ENCODE data around the gene CLCN2.

CLCN2 gene

DNA sequence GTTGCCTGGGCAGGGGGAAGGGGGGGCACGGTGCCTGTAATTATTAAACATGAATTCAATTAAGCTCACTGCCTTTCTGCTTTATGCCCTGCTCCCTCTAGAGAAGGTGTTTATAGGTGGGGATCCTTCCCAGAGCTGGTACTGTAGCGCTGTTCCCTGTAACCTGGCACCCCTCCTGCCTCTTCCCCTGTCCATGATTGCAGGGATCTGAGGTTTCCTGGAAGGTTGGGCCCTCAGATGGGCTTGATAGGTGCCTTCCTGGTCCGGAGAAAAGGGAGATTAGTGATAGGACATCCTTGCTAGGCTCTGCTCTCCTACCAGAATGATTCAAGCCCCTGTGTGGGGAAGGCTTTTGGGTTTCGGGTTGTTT is 26.1 kb downstream of the CLCN2 start:
- H3K4me1 ChIP-seq (ENCODE audit: control insufficient read depth, insufficient read depth, low read length), result peaks cover 6% of the 10 kb centered on the region
- no CpG with 5 or more reads among the region's 4 CpGs for WGBS (ENCODE audit: insufficient coverage, insufficient read length)
- no peaks in the 10 kb centered on the region for H3K9me3 ChIP-seq (ENCODE audit: control insufficient read depth, insufficient read depth, low read length)
- peaks cover 34% of the 10 kb centered on the region for H3K36me3 ChIP-seq (ENCODE audit: control insufficient read depth, insufficient read depth, low read length)
- H3K27ac ChIP-seq (ENCODE audit: low read length), result no peak overlapping the region
- no peak overlapping the region; the same call in 1 of the 2 replicates for H3K4me3 ChIP-seq (ENCODE audit: low read length)
- DNase-seq (ENCODE audit: low read depth, low spot score), result no peak
- H3K27me3 ChIP-seq (ENCODE audit: control insufficient read depth, insufficient read depth, low read length), result no peaks in the 10 kb centered on the region

DNA sequence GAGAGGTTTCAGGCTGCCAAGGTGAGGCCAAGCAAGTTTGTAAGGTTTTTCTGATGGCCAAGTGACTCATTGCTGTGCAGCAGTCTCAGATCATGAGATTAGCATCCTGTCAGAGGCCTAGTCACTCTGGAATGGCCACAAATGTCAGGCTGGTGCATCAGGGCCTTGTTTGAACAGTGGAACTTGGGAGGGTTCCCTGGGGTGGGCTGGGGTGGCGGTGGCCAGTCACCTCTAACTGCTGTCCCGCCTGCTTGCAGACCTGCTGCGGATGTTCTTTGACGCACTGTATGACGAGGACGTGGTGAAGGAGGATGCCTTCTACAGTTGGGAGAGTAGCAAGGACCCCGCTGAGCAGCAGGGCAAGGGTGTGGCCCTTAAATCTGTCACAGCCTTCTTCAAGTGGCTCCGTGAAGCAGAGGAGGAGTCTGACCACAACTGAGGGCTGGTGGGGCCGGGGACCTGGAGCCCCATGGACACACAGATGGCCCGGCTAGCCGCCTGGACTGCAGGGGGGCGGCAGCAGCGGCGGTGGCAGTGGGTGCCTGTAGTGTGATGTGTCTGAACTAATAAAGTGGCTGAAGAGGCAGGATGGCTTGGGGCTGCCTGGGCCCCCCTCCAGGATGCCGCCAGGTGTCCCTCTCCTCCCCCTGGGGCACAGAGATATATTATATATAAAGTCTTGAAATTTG is 26.8 kb downstream of the CLCN2 start:
- no peaks in the 10 kb centered on the region for H3K27me3 ChIP-seq (ENCODE audit: control insufficient read depth, insufficient read depth, low read length)
- peaks cover 34% of the 10 kb centered on the region for H3K36me3 ChIP-seq (ENCODE audit: control insufficient read depth, insufficient read depth, low read length)
- no peak for DNase-seq (ENCODE audit: low read depth, low spot score)
- H3K27ac ChIP-seq (ENCODE audit: low read length), result no peak overlapping the region
- H3K4me3 ChIP-seq (ENCODE audit: low read length), result no peak overlapping the region
- H3K9me3 ChIP-seq (ENCODE audit: control insufficient read depth, insufficient read depth, low read length), result no peaks in the 10 kb centered on the region
- H3K4me1 ChIP-seq (ENCODE audit: control insufficient read depth, insufficient read depth, low read length), result peaks cover 6% of the 10 kb centered on the region
- WGBS (ENCODE audit: insufficient coverage, insufficient read length), result no CpG with 5 or more reads among the region's 15 CpGs

DNA sequence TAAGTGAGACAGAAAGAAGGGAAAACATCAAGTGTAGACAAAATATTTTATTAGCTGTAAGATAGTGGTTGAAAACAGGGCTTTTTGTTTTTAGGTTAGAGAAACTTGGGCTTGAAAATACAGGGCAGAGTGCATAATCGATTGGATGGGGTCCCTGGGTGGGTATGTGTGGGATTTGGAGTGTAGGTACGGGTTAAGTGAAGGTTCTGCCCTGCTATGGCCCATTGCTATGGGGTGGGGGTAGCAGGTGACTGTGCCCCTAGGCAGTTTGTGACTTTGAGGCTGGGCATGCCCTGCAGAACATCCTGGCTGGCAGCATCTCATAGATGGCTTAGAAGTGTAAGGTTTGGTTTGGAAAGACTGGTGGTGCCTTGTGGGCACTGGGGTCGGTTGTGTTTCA is 27.7 kb downstream of the CLCN2 start:
- Histone ChIP-seq H3K27ac (ENCODE audit: low read length) (no peak overlapping the region), H3K27me3 (ENCODE audit: control insufficient read depth, insufficient read depth, low read length) (no peaks in the 10 kb centered on the region), H3K4me1 (ENCODE audit: control insufficient read depth, insufficient read depth, low read length) (peaks cover 3% of the 10 kb centered on the region; the same call in 1 of the 2 replicates), H3K4me3 (ENCODE audit: low read length) (no peak overlapping the region), H3K36me3 (ENCODE audit: control insufficient read depth, insufficient read depth, low read length) (peaks cover 38% of the 10 kb centered on the region), H3K9me3 (ENCODE audit: control insufficient read depth, insufficient read depth, low read length) (no peaks in the 10 kb centered on the region)
- DNase-seq (ENCODE audit: low read depth, low spot score), result no peak
- 100% methylated on average over 1 of the region's 3 CpGs for WGBS (ENCODE audit: insufficient coverage, insufficient read length)

DNA sequence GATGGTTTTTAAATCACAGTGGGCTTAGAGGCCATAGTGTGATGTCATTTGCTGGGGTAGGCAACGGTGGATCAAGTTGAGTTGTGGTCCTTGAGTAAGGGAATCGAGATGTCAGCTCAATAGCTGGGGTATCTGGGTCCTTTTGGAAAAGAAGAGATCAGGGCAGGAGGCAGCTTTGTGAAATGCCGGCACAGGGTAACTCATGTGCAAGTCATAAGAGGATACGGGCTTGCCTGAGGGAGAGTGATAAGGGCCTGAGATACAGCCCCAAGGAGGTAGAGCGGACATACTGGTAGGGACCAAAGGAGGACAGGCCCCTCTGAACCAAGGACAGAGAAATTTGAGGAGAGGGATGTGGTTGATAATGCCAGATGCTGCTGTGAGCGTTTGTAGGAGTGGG is 28.2 kb downstream of the CLCN2 start:
- Histone ChIP-seq H3K36me3 (ENCODE audit: control insufficient read depth, insufficient read depth, low read length) (peaks cover 43% of the 10 kb centered on the region), H3K9me3 (ENCODE audit: control insufficient read depth, insufficient read depth, low read length) (no peaks in the 10 kb centered on the region), H3K4me1 (ENCODE audit: control insufficient read depth, insufficient read depth, low read length) (peaks cover 3% of the 10 kb centered on the region; the same call in 1 of the 2 replicates), H3K27ac (ENCODE audit: low read length) (no peak overlapping the region), H3K4me3 (ENCODE audit: low read length) (no peak overlapping the region), H3K27me3 (ENCODE audit: control insufficient read depth, insufficient read depth, low read length) (no peaks in the 10 kb centered on the region)
- WGBS (ENCODE audit: insufficient coverage, insufficient read length), result no CpG with 5 or more reads among the region's 6 CpGs
- DNase-seq (ENCODE audit: low read depth, low spot score), result no peak

DNA sequence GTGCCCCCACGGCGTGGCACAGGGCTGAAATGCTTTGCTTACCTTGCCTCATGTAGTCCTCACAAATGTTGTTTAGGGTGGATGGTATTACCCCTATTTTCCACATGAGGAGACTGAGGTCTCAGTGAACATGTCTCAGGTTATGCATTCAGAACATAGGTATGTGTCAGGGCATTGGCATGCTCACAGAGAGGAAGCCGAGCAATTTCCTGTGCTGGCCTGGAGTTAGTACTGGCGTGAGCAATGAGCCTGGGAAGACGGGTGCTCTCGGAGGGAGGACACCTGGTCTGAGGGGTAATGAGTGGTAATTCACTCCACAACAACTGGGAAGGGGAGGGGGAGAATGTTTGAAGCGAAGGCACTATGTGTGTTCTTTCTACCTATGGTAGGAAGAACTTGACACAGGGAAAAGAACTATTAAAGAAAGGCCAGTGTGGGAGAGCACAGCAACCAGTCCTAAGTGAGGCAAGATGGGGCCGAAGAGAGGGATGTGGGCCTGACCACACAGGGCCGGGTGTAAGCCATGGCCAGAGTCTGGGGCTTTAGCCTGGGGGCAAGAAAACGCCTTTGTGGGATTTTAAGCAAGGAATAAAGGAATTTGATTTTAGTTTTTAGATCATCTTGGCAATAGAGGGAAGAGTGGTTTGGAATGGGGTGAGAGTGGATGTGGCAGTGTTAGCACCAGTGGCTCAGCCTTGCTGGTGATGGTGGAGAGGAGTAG is 28.9 kb downstream of the CLCN2 start:
- H3K36me3 ChIP-seq (ENCODE audit: control insufficient read depth, insufficient read depth, low read length), result peaks cover 47% of the 10 kb centered on the region
- no CpG with 5 or more reads among the region's 10 CpGs for WGBS (ENCODE audit: insufficient coverage, insufficient read length)
- H3K27me3 ChIP-seq (ENCODE audit: control insufficient read depth, insufficient read depth, low read length), result no peaks in the 10 kb centered on the region
- no peak for DNase-seq (ENCODE audit: low read depth, low spot score)
- H3K4me1 ChIP-seq (ENCODE audit: control insufficient read depth, insufficient read depth, low read length), result peaks cover 3% of the 10 kb centered on the region; the same call in 1 of the 2 replicates
- H3K9me3 ChIP-seq (ENCODE audit: control insufficient read depth, insufficient read depth, low read length), result no peaks in the 10 kb centered on the region
- no peak overlapping the region for H3K4me3 ChIP-seq (ENCODE audit: low read length)
- H3K27ac ChIP-seq (ENCODE audit: low read length), result no peak overlapping the region

DNA sequence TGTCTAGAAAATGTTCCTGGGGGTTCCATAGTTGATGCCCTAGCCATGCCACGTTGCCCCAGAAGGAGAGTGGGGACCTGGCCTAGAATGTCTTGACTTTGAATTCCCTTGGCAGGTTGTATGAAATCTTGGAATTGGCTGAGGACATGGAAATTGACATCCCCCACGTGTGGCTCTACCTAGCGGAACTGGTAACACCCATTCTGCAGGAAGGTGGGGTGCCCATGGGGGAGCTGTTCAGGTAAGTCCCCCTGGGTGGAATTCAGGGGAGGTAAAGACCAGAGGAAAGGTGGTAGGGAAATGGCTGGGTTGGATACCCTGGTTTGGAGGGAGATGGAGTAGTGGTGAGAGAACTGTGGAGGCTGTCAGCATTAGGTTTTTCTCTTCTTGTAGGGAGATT is 32.9 kb downstream of the CLCN2 start:
- no peaks in the 10 kb centered on the region for H3K9me3 ChIP-seq (ENCODE audit: control insufficient read depth, insufficient read depth, low read length)
- no peaks in the 10 kb centered on the region for H3K27me3 ChIP-seq (ENCODE audit: control insufficient read depth, insufficient read depth, low read length)
- no peak overlapping the region for H3K27ac ChIP-seq (ENCODE audit: low read length)
- no peaks in the 10 kb centered on the region for H3K4me1 ChIP-seq (ENCODE audit: control insufficient read depth, insufficient read depth, low read length)
- peaks cover 76% of the 10 kb centered on the region for H3K36me3 ChIP-seq (ENCODE audit: control insufficient read depth, insufficient read depth, low read length)
- no peak for DNase-seq (ENCODE audit: low read depth, low spot score)
- WGBS (ENCODE audit: insufficient coverage, insufficient read length), result no CpG with 5 or more reads among the region's 3 CpGs
- H3K4me3 ChIP-seq (ENCODE audit: low read length), result no peak overlapping the region

DNA sequence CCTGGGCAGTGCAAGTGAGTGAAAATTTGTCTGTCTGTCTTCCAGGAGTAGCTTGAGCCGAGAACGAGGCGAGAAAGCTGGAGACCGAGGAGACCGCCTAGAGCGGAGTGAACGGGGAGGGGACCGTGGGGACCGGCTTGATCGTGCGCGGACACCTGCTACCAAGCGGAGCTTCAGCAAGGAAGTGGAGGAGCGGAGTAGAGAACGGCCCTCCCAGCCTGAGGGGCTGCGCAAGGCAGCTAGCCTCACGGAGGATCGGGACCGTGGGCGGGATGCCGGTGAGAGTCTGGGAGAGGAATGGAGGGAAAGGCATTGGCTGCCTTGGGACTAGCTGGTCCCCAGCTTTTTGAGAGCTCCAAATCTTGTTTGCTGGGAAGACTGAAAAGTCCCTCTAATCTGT is 34.2 kb downstream of the CLCN2 start:
- no peaks in the 10 kb centered on the region for H3K9me3 ChIP-seq (ENCODE audit: control insufficient read depth, insufficient read depth, low read length)
- no peak overlapping the region for H3K4me3 ChIP-seq (ENCODE audit: low read length)
- no CpG with 5 or more reads among the region's 21 CpGs for WGBS (ENCODE audit: insufficient coverage, insufficient read length)
- H3K4me1 ChIP-seq (ENCODE audit: control insufficient read depth, insufficient read depth, low read length), result no peaks in the 10 kb centered on the region
- no peak for DNase-seq (ENCODE audit: low read depth, low spot score)
- H3K27ac ChIP-seq (ENCODE audit: low read length), result no peak overlapping the region
- peaks cover 77% of the 10 kb centered on the region for H3K36me3 ChIP-seq (ENCODE audit: control insufficient read depth, insufficient read depth, low read length)
- no peaks in the 10 kb centered on the region for H3K27me3 ChIP-seq (ENCODE audit: control insufficient read depth, insufficient read depth, low read length)

DNA sequence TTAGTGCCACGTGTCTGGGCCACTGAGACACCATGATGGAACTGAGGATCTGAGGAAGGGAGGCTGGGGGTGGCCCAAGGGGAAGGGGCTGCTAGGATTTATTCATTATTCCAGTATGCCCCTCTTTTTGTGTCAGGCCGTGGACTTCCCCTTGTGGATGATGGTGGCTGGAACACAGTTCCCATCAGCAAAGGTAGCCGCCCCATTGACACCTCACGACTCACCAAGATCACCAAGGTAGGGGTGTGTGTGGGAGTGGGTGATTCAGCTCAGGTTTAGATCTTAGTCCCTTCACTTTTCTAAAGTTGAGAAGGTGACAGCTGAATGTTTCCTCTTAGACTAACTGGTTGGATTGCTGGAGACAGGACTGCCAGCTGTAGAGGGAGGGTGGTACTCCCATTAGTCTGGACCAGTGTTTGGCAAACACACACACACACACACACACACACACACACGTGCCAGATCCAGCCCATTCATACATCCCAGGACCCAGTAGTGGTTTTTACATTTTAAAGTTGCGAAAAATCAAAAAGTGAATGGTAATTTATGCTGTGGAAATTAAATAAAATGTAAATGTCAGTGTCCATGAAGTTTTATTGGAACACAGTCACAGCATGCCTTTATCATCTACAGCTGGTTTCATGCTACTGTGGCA is 35.6 kb downstream of the CLCN2 start:
- Histone ChIP-seq H3K4me3 (ENCODE audit: low read length) (no peak overlapping the region), H3K27me3 (ENCODE audit: control insufficient read depth, insufficient read depth, low read length) (no peaks in the 10 kb centered on the region), H3K36me3 (ENCODE audit: control insufficient read depth, insufficient read depth, low read length) (peaks cover 76% of the 10 kb centered on the region), H3K9me3 (ENCODE audit: control insufficient read depth, insufficient read depth, low read length) (no peaks in the 10 kb centered on the region), H3K27ac (ENCODE audit: low read length) (no peak overlapping the region), H3K4me1 (ENCODE audit: control insufficient read depth, insufficient read depth, low read length) (no peaks in the 10 kb centered on the region)
- no peak for DNase-seq (ENCODE audit: low read depth, low spot score)
- WGBS (ENCODE audit: insufficient coverage, insufficient read length), result no CpG with 5 or more reads among the region's 6 CpGs

DNA sequence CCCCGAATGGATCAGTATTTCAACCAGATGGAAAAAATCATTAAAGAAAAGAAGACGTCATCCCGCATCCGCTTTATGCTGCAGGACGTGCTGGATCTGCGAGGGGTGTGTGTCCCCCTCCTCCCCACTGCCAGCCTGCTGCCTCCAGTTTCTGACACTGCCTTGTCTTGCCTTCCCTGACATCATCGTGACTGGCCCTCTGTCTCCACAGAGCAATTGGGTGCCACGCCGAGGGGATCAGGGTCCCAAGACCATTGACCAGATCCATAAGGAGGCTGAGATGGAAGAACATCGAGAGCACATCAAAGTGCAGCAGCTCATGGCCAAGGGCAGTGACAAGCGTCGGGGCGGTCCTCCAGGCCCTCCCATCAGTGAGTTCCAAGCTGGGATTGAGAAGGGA is 36.1 kb downstream of the CLCN2 start:
- no peak for DNase-seq (ENCODE audit: low read depth, low spot score)
- no peaks in the 10 kb centered on the region for H3K27me3 ChIP-seq (ENCODE audit: control insufficient read depth, insufficient read depth, low read length)
- H3K36me3 ChIP-seq (ENCODE audit: control insufficient read depth, insufficient read depth, low read length), result peaks cover 81% of the 10 kb centered on the region
- no peak overlapping the region for H3K27ac ChIP-seq (ENCODE audit: low read length)
- no peaks in the 10 kb centered on the region for H3K4me1 ChIP-seq (ENCODE audit: control insufficient read depth, insufficient read depth, low read length)
- no CpG with 5 or more reads among the region's 13 CpGs for WGBS (ENCODE audit: insufficient coverage, insufficient read length)
- H3K4me3 ChIP-seq (ENCODE audit: low read length), result no peak overlapping the region
- no peaks in the 10 kb centered on the region for H3K9me3 ChIP-seq (ENCODE audit: control insufficient read depth, insufficient read depth, low read length)

DNA sequence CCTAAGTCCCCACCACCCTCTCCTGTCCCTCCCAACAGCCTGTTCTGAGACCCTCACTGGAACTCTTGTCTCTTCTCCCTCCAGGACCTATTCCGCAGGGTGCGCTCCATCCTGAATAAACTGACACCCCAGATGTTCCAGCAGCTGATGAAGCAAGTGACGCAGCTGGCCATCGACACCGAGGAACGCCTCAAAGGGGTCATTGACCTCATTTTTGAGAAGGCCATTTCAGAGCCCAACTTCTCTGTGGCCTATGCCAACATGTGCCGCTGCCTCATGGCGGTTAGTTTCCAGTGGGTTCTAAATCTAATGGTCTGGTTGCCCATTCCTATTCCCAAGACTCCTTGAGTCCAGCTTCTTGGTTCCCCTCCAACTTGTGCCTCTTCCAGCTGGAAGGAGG is 37.7 kb downstream of the CLCN2 start:
- no peak for DNase-seq (ENCODE audit: low read depth, low spot score)
- peaks cover 80% of the 10 kb centered on the region for H3K36me3 ChIP-seq (ENCODE audit: control insufficient read depth, insufficient read depth, low read length)
- H3K27me3 ChIP-seq (ENCODE audit: control insufficient read depth, insufficient read depth, low read length), result no peaks in the 10 kb centered on the region
- H3K4me3 ChIP-seq (ENCODE audit: low read length), result no peak overlapping the region
- H3K4me1 ChIP-seq (ENCODE audit: control insufficient read depth, insufficient read depth, low read length), result no peaks in the 10 kb centered on the region
- no peak overlapping the region for H3K27ac ChIP-seq (ENCODE audit: low read length)
- H3K9me3 ChIP-seq (ENCODE audit: control insufficient read depth, insufficient read depth, low read length), result no peaks in the 10 kb centered on the region
- WGBS (ENCODE audit: insufficient coverage, insufficient read length), result no CpG with 5 or more reads among the region's 8 CpGs

Measured in iPS DF 6.9 (cell line).